SU-DHL-6 (cell line): Measurements from ENCODE around the gene CUBN.

Source experiments
- EZH2phosphoT487 ChIP-seq: fragments of 200-600 bp; sonication (generic), shearing (Covaris generic); conservative IDR thresholded peaks from 2 replicates; pipeline ENCODE4 v1.6.1; 2018; ENCODE audit warnings: mild to moderate bottlenecking, antibody characterized with exemption, low read length, moderate library complexity, mixed read lengths
- TF ChIP-seq, protein P1 (sequence below): fragments of 200-600 bp; sonication (generic); IDR thresholded peaks from one replicate; pipeline ENCODE4 v1.5.1; 2017; ENCODE audit warnings: antibody characterized with exemption, mild to moderate bottlenecking, low read length, moderate library complexity; ENCODE audit not compliant: insufficient read depth, poor library complexity, severe bottlenecking

DNA sequence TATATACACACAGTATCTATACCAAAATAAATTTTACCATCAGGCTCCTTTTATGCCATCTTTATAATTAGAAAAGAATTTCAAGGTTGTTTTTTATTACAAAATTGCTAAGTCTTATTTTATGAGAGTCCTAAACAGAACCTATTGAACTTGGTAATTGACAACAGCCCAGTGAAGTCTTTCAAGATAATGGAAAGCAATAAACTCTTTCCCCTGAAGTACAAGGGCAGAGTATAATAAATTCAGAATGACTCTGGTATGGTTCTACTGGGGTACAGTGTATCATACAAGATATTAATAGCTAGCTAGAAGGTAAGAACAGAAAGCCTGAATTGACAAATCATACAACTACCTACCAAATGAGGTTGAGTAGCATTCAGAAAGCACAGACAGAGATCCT, 26.2 kb upstream of the CUBN start:
- TF ChIP-seq, protein P1, sequence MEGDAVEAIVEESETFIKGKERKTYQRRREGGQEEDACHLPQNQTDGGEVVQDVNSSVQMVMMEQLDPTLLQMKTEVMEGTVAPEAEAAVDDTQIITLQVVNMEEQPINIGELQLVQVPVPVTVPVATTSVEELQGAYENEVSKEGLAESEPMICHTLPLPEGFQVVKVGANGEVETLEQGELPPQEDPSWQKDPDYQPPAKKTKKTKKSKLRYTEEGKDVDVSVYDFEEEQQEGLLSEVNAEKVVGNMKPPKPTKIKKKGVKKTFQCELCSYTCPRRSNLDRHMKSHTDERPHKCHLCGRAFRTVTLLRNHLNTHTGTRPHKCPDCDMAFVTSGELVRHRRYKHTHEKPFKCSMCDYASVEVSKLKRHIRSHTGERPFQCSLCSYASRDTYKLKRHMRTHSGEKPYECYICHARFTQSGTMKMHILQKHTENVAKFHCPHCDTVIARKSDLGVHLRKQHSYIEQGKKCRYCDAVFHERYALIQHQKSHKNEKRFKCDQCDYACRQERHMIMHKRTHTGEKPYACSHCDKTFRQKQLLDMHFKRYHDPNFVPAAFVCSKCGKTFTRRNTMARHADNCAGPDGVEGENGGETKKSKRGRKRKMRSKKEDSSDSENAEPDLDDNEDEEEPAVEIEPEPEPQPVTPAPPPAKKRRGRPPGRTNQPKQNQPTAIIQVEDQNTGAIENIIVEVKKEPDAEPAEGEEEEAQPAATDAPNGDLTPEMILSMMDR: no peak
- no peak for TF ChIP-seq EZH2phosphoT487
